HuH-7.5 (cell line): ENCODE measurements around the gene RHNO1.
"Not testable (repeated sequence)": the region's sequence is repeated elsewhere in the genome, so short reads cannot be mapped to it uniquely, and the experiment has no call there.

Experiments used
- DNase-seq: peaks from one replicate; pipeline ENCODE4 v3.0.0; 2011; ENCODE audit warnings: low spot score

The RHNO1 gene

DNA sequence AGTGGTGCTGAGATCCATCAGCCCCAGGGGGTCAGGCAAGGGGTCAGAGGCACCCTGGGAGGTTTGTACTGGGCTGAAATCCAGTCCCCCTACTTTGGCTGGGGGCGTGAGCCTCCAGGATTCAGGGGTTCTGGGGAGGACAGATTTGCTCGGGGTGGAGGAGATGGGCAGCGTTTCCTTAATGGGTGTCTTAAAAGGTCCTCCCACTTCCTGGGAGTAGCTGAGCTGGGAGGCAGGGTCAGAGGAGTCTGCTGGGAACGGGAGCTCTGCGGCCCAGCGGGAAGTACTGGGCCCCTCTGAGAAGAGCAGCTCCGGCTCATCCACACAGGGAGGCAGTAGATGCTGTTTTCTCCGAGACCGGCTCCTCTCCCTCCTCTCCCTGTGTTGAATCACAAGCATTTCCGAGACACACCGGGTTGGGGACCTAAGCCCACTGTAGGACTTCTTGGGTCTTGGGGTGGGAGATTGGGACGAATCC lies 18.0 kb upstream of the RHNO1 start:
- DNase-seq = no peak

DNA sequence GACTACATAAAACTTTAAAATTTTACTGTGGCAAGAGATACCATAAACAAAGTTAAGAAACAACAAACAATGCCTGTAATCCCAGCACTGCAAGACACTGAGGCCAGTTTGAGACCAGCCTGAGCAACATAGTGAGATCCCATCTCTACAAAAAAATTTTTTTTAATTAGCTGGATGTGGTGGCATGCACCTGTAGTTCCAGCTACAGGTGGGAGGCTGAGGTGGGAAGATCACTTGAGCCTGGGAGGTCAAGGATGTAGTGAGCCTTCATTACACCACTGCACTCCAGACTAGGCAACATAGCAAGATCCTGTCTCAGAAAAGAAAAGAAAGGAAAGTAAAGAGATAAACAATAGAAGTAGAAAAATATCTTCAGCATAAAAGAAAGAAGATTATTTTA lies 16.9 kb upstream of the RHNO1 start:
- DNase-seq = no peak

DNA sequence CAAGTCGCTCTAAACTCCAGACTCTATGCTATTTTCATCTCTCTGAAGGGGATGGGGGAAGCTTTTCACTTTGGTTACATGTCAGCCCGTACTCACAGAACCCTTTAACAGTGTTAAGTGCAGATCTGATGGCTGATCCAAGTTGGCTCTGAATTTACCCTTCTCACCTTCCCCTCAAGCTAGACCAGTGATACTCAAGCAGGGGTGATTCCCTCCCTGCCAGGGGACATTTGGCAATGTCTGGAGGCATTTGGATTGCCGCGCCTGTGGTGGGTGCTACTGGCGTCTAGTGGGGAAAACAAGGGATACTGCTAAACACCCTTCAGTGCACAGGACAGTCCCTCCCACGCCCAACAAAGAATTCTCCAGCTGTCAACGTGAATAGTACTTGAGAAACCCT lies 14.1 kb upstream of the RHNO1 start:
- no peak for DNase-seq

DNA sequence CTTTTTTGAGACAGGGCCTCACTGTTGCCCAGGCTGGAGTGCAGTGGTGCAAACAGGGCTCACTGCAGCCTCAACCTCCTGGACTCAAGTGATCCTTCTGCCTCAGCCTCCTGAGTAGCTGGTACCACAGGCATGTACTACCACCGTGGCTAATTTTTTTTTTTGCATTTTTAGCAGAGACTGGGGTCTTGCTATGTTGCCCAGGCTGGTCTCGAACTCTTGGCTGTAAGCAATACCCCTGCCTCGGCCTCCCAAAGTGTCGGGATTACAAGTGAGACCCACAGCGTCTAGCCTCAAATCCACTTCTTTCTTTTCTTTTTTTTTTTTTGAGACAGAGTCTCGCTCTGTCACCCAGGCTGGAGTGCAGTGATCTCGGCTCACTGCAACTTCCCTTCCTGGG lies 13.6 kb upstream of the RHNO1 start:
- not testable (repeated sequence) for DNase-seq

DNA sequence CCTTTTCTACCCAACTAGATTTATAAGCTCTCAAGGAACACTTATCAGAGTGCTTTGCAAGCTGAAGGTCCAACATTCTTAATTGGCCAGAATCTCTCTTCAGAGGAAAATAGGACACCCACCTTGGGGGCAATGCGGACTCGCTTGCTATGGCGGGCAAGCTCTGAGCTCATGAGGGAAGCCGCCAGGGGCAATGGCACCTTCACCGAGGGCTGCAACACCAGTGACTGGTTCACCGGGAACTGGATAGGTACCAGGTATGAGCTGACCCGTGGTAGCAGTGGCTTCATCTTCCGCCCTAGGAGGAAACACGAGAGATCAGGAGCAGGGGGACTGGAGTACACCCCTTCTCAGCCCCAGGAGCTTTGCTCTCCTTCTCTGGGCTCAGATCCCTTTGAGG lies 12.8 kb upstream of the RHNO1 start:
- DNase-seq = no peak

DNA sequence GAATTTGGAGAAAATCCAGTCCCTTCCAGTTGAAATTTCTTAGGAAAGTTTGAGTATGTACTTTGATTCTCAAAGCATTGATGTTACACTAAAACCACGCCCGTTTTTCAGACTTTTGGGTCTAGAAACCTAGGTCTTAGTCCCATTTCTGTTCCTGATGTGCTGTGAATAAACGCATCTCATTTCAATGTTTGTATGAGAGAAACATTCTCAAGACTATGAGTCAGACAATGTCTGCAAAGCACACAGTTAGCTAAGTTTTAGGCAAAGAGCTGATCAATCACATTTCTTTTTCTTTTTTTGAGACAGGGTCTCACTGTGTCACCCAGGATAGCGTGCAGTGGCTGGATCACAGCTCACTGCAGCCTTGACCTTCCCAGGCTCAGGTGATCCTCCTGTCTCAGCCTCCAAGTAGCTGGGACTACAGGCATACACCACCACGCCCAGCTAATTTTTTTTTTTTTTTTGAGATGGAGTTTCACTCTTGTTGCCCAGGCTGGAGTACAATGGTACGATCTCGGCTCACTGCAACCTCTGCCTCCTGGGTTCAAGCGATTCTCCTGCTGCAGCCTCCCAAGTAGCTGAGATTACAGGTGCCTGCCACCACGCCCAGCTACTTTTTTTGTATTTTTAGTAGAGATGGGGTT lies 7.9 kb upstream of the RHNO1 start:
- not testable (repeated sequence) for DNase-seq

DNA sequence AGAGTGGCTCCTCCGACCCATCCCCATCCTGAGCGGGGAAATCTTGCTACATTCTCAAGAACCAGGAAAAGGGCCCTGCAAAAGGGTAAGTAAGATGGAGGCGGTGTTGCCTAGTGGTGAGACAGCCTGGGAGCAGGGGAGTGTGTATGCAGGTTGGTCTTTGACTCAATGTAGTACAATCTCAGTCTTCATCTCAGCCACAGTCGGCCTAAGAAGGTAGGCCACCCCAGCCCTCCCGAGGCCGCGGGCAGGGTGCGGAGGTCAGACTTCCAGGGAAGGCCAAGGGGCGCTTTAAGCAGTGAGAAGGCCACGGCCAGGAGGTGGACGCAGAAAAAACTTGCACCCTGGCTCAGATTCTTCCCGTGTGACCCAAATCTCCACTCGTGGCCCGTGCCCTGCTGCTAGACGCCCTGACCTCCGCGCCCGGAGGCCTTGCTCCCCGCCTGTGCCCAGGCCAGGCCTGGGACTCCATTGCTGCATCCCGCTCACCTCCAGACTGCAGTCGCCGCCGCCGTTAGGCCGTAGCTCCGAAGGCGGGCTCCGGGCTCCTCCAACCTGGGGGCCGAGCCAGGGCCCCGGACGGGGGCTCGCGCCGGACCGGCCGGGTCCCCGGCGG lies 484 bp upstream of the RHNO1 start:
- DNase-seq = peak; percentile 40

DNA sequence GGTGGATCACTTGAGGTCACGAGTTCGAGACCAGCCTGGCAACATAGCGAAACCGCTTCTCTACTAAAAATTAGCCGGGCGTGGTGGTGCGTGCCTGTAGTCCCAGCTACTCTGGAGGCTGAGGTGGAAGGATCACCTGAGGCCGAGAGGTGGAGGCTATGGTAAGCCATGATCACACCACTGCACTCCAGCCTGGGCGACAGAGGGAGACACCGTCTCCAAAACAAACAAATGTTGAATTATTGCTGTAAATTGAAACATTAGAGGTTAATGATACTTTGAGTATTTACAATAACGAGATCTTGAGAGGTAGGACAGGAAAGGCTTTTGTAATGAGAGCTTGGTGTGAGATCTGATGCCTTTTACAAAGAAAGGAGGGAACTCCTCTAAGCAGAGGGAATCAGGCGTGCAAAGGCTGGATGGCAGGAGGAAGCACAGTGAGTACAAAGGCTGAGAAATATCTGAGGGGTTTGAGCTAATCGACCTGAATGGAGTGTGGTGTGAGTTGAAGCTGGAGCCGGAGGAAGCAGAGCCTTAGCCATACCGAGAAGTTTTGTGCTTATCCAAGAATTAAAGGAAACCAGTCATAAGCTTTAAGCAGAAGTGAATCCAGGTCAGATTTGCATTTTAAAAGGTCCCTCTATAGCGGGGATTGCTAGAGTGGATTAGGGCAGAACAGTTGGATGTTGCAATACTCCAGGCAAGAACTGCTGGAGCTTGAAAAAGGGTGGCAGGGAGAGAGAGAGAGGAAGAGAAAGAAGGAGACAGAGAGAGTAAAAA lies 1.1 kb downstream of the RHNO1 start:
- no peak for DNase-seq

DNA sequence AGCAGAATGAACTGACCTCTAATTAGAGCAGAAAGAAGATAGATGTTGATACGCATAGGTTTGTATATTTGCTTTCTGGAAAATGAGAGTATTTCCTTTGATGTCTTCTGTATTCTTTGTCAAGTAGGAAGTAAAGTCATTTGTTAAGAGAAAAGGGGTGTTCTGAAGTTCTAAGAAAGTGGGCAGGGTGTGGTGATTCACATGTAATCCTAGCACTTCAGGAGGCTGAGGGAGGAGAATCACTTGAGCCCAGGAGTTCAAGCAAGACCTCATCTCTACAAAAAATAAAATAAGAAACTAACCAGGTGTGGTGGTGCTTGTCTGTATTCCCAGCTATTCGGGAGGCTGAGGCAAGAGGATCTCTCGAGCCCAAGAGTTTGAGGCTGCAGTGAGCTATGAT lies 2.8 kb downstream of the RHNO1 start:
- DNase-seq = no peak

DNA sequence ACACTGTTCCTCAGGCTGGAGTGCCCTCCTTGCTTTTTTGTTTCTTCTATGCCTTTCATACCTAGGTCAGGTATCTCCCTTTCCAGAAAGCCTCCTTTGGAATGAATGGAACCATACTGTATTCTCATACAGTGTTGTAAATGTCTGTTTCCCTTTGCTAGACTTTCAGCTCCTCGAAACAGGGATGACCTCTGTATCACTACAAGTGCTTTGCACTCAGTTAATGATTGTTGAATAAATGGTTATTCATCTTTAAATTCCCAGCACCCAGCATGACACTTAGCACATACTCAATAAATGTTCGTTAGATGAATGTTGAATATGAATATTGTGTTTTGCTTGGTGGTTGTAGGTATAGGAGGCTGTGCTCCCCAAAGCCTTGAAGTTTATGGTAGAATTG lies 7.8 kb downstream of the RHNO1 start:
- DNase-seq = no peak

DNA sequence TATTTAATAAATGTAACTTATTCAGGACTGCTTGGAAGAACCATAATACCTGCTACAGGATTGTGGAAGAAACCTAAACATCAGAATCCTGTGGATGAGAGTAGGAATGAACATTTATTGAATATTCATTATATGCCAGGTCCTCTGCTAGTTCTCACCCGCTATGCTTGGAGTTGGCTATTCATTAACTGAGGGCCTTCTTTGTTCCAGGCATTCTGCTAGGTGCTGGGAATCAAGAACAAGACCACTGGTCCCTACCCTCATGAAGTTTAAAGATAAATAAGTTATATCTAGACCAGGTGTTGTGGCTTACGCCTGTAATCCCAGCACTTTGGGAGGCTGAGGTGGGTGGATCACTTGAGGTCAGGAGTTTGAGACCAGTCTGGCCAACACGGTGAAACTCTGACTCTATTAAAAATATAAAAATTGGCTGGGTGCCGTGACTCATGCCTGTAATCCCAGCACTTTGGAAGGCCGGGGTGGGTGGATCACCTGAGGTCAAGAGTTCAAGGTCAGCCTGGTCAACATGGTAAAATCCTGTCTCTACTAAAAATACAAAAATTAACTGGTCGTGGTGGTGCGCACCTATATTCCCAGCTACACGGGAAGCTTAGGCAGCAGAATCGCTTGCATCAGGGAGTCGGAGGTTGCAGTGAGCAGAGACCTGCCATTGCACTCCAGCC lies 9.9 kb downstream of the RHNO1 start:
- DNase-seq = no peak

DNA sequence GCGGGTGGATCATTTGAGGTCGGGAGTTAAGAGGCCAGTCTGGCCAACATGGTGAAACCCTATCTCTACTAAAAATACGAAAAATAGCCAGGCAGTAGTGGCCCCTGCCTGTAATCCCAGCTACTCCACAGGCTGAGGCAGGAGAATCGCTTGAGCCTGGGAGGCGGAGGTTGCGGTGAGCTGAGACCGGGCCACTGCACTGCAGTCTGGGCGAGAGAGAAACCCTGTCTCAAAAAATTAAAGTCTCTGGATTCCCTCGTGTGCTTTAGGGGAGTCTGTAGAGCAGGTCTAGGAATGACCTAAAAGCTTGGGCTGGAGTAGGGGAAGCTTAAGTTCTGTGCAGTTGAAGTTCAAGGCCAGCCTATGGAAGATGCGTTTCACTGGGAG lies 13.0 kb downstream of the RHNO1 start:
- no peak for DNase-seq

DNA sequence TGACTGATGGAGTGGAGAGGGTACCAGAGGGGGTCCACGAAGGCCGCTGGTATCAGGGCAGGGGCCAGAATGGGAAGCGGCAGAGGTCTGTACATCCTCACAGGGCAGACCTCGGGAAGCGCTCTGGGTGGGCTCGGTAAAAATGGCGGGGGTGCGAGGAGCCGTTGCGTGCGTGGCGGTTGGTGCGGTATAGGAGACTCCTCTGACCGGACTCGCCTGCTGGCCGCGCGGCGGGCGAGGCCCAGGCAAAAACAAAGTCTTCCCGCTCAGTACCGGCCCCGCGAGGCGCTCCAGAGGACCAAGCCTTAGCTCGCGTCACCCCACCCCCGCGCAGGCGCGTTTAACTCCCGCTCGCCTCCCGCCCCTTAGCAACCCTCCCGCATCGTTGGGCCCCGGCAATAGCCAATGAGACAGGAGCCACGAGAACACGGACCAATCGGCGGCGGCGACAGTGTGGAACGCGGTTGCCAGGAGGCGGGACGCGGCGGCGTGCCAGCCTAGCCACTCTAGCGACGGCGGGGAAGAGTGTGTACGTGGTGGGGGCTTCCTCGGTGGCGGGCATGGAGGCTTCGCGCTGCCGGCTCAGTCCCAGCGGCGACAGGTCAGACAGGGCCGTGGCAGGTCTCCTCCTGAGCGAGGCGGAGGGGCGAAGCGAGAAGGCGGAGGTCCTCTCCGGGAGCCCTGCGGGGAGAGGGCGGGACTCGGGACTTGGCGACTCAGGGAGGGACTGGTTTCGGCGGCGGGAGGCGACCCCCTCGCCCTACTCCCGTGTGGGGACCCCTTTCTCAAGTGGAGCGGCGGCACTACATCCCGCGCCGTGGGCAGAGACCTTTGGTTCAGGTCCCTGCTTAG lies 13.6 kb downstream of the RHNO1 start, which contains the start of gene TULP3:
TSS of gene TULP3 (plus strand) at position 504 of the 852 bp plus-strand sequence. CDS start at position 561, 57 bp downstream.
- DNase-seq = peak; percentile 96

DNA sequence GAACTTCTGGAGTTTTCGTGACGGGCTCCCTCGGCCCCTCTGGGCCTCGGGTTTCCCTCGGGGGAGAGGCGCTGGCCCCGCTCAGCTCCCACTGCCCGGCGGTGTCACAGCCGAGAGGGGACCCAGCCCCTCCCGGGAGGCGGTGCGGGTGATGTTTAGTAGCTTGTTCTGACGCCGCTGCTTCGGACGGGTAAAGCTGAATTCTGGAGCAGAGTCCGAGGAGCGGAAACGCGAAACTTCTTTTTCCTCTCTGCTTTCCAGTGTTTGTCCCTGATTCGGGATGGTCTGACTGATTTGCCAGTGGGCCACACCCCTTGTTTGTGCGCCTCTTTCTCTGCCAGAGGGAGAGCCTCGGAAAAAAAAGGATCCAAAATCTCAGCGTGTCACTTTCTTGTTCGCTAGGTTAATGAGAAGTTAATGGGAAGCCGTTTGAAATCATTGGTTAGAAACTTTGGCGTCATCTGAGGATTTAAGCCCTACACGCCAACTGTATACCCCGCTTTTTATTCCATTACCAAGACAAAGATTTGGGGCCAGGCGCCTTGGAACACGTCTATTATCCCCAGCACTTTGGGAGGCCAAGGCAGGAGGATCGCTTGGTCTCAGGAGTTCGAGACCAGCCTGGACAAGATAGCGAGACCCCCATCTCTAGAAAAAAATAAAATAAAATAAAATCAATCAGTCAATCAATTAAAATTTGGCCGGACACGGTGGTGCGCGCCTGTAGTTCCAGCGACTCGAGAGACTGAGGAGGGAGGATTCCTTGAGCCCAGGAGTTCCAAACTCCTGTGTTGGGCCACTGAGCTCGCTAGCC lies 14.4 kb downstream of the RHNO1 start:
- peak; percentile 33 for DNase-seq

DNA sequence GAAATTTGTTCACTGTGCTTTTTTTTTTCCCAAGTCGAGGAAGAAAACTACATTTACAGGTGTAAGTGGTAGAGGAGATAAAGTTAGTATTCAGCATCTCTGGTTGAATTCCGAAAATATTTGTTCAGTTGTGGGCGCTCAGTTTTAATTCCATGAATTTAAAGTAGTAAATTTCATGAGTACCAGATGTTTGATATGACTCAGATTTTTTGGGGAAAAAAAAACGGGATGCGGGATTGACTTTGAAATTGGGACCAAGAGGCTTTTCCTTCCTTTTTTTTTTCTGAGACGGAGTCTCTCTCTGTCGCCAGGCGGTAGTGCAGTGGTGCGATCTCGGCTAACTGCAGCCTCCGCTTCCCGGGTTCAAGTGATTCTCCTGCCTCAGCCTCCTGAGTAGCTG lies 15.2 kb downstream of the RHNO1 start:
- DNase-seq = no peak

DNA sequence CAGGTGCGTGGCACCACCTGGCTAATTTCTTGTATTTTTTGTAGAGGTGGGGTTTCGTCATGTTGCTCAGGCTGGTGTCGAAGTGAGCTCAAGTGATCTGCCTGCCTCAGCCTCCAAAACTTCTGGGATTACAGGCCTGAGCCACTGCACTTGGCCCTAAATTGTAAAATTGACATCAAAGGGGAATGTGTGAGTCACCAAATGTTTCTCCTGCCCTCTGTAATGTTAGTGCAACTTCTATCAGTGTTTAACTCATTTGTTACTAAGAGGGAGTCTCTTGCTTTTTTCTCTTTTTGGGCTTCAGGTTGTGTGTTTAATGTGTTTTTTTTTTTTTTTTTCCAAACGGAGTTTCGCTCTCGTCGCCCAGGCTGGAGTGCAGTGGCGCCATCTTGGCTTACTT lies 16.0 kb downstream of the RHNO1 start:
- DNase-seq = no peak

DNA sequence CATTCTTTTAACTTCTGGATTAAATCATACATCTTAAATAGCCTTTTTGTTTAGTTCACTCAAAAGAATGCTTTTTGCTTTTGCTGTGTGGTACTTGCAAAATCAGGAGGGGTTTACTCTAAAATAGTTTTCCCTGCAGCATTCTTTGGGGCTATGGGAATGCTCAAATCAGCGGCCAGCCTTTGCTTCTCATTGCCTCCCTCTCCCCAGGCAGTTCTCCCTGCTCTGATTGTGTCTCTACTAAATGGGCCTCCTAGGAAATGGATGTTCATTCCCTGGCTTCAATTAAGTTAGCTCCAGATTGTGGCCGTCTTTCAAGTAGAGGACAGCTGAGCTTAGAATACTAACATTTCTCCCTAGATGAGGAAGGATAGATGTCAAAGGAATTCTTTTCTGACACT lies 18.0 kb downstream of the RHNO1 start:
- DNase-seq = no peak

DNA sequence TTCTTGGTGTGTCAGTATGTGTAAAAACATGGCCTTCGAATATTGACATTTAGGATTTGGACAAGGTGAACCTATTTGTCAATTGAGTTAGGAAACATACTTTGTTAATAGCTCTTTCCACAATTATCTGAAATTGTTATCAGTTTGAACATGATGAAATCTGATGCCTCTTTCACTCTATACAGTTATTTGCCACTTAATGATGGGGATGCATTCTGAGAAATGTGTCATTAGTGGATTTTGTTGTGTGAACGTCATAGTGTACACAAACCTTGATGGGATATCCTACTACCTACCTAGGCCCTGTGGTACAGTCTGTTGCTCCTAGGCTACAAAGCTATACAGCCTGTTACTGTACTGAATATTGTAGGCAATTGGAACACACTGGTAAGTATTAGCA lies 18.5 kb downstream of the RHNO1 start:
- no peak for DNase-seq

DNA sequence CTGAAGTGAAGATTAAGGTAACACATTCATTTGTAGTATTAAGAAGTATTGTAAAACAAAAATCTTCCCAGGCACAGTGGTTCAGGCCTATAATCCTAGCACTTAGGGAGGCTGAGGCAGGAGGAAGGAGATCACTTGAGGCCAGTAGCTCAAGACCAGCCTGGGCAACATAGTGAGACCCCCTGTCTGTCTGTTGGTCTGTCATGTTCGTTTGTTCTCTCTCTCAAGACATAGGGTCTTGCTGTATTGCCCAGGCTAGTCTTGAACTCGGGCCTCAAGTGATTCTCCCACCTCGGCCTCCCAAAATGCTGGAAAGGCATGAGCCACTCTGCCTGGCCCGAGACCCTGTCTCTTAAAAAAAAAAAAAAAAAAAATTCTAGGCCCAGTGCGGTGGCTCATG lies 20.4 kb downstream of the RHNO1 start:
- no peak for DNase-seq

DNA sequence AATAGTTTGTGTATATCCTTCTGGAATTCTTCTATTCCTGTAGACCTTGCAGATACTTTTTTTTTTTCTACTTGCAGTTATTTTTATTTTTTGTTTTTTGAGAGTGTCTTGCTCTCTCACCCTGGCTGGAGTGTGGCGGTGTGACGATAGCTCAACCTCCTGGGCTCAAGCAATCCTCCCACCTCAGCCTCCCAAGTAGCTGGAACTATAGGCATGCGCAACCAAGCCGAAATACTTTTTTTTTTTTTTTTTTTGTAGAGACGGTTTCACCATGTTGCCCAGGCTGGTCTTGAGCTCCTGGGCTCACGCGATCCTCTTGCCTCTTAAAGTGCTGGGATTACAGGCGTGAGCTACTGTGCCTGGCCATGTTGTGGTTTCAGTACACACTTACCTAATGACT lies 23.6 kb downstream of the RHNO1 start:
- DNase-seq = no peak
